Esophagus muscularis mucosa (tissue), 4 donors: ENCODE data around the gene THBS1. TPM values are rescaled to one million over a fixed set of nuclear protein-coding genes. Genes with fewer than 3 reads are reported as not detected.

Experiments
- DNase-seq: peaks from one replicate; pipeline ENCODE4 v3.0.0-alpha.2; 2017; ENCODE audit errors: extremely low spot score
- H3K27ac ChIP-seq, 4 donors: fragments of 200-600 bp; sonication (generic); replicated peaks in 1 of 4; 1 replicate in 3 of 4; 2 replicates in 1 of 4; pipeline ENCODE4 v1.5.1; 2016 to 2019; ENCODE audit warnings: mild to moderate bottlenecking in 1 of 4
- H3K27me3 ChIP-seq, 4 donors: fragments of 200-600 bp; sonication (generic); one replicate each; pipeline versions ENCODE4 v1.5.1 to v1.6.0; 2016 to 2019
- H3K36me3 ChIP-seq, 4 donors: fragments of 200-600 bp; sonication (generic); one replicate each; pipeline ENCODE4 v1.5.1; 2016 to 2019
- H3K4me1 ChIP-seq, 4 donors: fragments of 200-600 bp; sonication (generic); one replicate each; pipeline ENCODE4 v1.5.1; 2016 to 2019
- H3K4me3 ChIP-seq, 4 donors: fragments of 200-600 bp; sonication (generic); 1 replicate in 2 of 4; 2 replicates in 2 of 4; pipeline ENCODE4 v1.5.1; 2016 to 2019; ENCODE audit warnings: mild to moderate bottlenecking in 4 of 4, moderate library complexity in 1 of 4
- H3K9me3 ChIP-seq, 4 donors: fragments of 200-600 bp; sonication (generic); 1 replicate in 3 of 4; 2 replicates in 1 of 4; pipeline ENCODE4 v1.5.1; 2016 to 2019
- EP300 ChIP-seq: sonication (generic); formaldehyde crosslinking; IDR thresholded peaks from one replicate; pipeline ENCODE4 v1.6.1; 2017; ENCODE audit warnings: antibody characterized with exemption
- POLR2A ChIP-seq: fragments of 450-650 bp; IDR thresholded peaks from one replicate; pipeline ENCODE4 v1.6.1; 2017; ENCODE audit warnings: antibody characterized with exemption, moderate library complexity, mild to moderate bottlenecking, low read depth
- POLR2AphosphoS5 ChIP-seq, 2 donors: sonication (generic); formaldehyde crosslinking; IDR thresholded peaks; one replicate each; pipeline ENCODE4 v1.6.1; 2017; ENCODE audit warnings: antibody characterized with exemption in 2 of 2
- WGBS: methylation state at CpG from one replicate; pipeline ENCODE4 v1.1.5; 2018; 5-methylcytosine and 5-hydroxymethylcytosine counted together
- intact Hi-C: fragments of 100-400 bp; cut with DNase I; formaldehyde crosslinking; loops from one replicate; pipeline ENCODE4 v1.15.1; 2023
- total RNA-seq, 4 donors: library from RNA; depleted of rRNA; stranded (reverse); fragments of >200 nt; gene quantifications; one replicate each; pipeline versions ENCODE4 v1.1.0 to v1.2.1, GENCODE V29; 2016
- TF ChIP-seq, protein P1 (sequence below), 3 experiments: fragments of 200-600 bp in 2 of 3; fragments of 450-650 bp in 1 of 3; sonication (generic) in 2 of 3; IDR thresholded peaks; one replicate each; pipeline ENCODE4 v1.5.1; 2017 to 2019; ENCODE audit warnings: antibody characterized with exemption in 3 of 3, mild to moderate bottlenecking in 2 of 3, moderate library complexity in 1 of 3

Gene THBS1
- total RNA-seq, 4 donors from 2014 or later, result 188 to 4,072 (median 270) TPM

DNA sequence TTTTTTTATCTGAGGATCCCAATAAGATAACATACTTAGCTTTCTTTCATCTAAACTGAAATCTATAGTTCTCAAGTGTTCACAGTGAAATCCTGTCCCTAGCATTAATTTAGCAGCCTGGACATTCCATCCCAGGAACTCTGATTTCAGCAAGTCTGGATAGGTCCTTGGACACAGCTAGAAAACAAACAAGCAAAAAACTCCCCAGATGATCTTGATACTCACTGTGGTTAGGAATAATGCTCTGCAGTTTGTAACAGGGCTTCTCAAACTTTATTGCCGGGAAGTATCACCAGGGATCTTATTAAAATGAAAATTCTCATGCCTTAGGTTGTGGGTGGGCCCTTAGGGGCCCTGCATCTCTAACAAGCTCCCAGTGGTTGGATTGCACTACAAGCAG, 24.3 kb downstream of the THBS1 start:
- WGBS, result 89% methylated on average over 1 of the region's 1 CpG
- no peak for TF ChIP-seq POLR2A
- TF ChIP-seq, protein P1, sequence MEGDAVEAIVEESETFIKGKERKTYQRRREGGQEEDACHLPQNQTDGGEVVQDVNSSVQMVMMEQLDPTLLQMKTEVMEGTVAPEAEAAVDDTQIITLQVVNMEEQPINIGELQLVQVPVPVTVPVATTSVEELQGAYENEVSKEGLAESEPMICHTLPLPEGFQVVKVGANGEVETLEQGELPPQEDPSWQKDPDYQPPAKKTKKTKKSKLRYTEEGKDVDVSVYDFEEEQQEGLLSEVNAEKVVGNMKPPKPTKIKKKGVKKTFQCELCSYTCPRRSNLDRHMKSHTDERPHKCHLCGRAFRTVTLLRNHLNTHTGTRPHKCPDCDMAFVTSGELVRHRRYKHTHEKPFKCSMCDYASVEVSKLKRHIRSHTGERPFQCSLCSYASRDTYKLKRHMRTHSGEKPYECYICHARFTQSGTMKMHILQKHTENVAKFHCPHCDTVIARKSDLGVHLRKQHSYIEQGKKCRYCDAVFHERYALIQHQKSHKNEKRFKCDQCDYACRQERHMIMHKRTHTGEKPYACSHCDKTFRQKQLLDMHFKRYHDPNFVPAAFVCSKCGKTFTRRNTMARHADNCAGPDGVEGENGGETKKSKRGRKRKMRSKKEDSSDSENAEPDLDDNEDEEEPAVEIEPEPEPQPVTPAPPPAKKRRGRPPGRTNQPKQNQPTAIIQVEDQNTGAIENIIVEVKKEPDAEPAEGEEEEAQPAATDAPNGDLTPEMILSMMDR (IDR thresholded peaks at IDR 0.05), result no peak
- TF ChIP-seq POLR2AphosphoS5 (IDR thresholded peaks at IDR 0.05), result no peak
- TF ChIP-seq EP300, result no peak
- Histone ChIP-seq H3K4me3 (no peak overlapping the region), H3K9me3 (peaks cover 0 to 11% (median under 1%) of the 10 kb centered on the region in 4 donors), H3K27me3 (no peaks in the 10 kb centered on the region), H3K27ac (no peak overlapping the region), H3K36me3 (no peaks in the 10 kb centered on the region), H3K4me1 (peaks cover 0 to 2% (median under 1%) of the 10 kb centered on the region in 4 donors)
- intact Hi-C loops, result no loop called here
- DNase-seq, result no peak

DNA sequence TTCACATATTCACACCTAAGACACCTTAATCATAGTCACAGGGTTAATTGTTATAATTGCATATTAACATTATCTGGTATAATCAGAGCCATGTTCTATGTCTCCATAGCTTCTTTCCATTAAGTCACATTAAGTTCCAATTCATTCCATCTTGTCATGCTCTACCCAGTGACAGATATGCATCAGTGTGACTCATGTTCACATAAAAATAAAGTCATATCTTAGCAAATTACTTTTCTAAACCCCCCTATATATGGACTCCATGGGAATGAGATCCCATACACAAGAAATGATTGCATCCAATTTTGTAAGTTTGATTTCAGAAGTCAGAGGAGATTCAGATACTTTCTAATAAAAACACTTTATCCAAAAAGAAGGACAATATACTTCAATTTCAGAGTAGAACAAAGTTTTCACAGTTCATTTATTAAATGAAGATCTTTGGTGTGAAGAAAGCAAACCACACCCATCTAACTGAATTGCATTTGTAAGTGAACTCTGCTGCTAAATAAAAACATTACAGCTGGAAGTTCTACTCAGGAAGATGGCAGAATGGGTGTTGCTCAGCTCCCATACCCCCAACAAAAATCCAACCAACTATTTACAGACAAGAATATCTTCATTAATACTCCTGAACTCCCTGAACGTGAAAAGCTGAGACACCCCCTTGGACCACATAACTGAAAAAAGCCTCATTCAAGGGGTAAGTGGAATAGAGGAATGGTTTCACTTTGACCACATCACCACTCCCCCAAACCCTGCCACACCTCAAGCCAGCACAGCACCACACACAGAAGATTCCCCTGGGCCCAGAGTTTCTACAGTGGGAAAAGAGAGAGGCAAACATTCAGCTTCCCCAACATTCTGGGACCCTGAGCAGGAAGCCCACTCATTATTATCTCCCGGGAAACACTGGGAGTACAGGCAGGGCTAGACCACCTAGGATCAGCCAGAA, 27.6 kb downstream of the THBS1 start:
- H3K27ac ChIP-seq, result no peak overlapping the region
- intact Hi-C loops, result no loop called here
- H3K9me3 ChIP-seq, result peaks cover 0 to 24% (median 14%) of the 10 kb centered on the region in 4 donors
- 85% methylated on average over 2 of the region's 2 CpGs for WGBS
- H3K27me3 ChIP-seq, result no peaks in the 10 kb centered on the region
- no peaks in the 10 kb centered on the region for H3K36me3 ChIP-seq
- no peak for DNase-seq
- H3K4me1 ChIP-seq, result no peaks in the 10 kb centered on the region
- no peak for TF ChIP-seq POLR2A
- no peak for TF ChIP-seq POLR2AphosphoS5 (IDR thresholded peaks at IDR 0.05)
- TF ChIP-seq, protein P1 (IDR thresholded peaks at IDR 0.05), result no peak
- TF ChIP-seq EP300, result no peak
- H3K4me3 ChIP-seq, result no peak overlapping the region

DNA sequence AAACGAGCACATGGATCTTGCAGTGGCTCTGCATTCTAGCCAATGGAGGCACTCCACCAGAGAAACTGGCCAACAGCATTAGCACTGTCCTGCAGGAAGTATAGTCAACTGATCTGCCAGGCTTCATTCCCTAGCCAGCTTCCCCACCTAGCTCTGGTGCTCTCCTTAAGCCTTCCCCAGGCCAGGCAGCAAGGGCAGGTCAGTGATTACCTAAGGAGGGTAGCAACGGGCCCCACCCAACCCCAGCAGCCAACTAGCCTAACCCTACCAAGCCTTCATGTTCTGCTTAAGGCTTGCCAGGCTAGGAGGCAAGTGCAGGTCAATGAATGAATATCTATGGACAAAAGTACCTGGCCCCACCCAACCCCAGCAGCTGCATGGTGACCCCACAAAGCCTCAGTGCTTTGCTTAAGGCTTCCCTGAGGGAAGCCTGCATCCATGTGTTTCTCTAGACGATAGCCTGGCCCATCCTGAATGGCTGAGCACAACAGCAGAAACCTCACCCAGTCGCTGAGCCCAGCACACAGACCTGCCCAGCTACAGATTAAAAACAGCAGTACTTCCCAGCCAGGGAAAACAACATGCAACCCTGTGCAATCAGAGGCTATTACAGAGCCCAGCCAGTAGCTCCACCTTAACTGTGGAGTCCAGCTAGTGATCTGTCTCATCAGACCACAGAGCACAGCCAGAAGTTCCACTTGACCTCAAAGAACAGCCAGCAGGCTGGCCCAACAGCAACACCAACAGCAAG, 28.5 kb downstream of the THBS1 start:
- H3K9me3 ChIP-seq, result peaks cover 0 to 31% (median 14%) of the 10 kb centered on the region in 4 donors
- WGBS, result 90% methylated on average over 4 of the region's 4 CpGs
- TF ChIP-seq POLR2AphosphoS5 (IDR thresholded peaks at IDR 0.05), result no peak
- no peak for TF ChIP-seq EP300
- no peak for TF ChIP-seq POLR2A
- TF ChIP-seq, protein P1 (IDR thresholded peaks at IDR 0.05), result no peak
- no peak for DNase-seq
- H3K27ac ChIP-seq, result no peak overlapping the region
- intact Hi-C loops, result no loop called here
- no peak overlapping the region for H3K4me3 ChIP-seq
- H3K36me3 ChIP-seq, result no peaks in the 10 kb centered on the region
- no peaks in the 10 kb centered on the region for H3K27me3 ChIP-seq
- H3K4me1 ChIP-seq, result no peaks in the 10 kb centered on the region

DNA sequence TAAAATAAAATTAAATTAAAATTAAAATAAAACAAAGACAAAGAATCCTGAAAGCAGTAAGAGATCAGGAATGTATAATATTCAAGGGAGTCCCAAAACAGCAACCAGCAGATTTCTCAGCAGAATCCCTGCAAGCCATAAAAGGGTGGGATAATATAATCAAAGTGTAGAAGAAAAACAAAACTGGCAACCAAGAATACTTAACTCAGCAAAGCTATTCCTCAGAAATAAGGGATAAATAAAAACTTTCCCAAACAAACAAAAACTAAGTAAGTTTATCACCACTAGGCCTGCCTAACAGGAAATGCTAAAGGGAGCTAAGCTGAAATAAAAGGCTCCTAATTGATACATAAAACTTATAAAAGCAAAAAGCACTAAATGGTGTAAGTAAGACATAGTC, 29.8 kb downstream of the THBS1 start:
- intact Hi-C loops, result no loop called here

More for the DNA sequence above, 29.8 kb downstream of the THBS1 start:
- Histone ChIP-seq H3K27me3 (no peaks in the 10 kb centered on the region), H3K9me3 (peaks cover 0 to 32% (median 14%) of the 10 kb centered on the region in 4 donors), H3K36me3 (no peaks in the 10 kb centered on the region), H3K27ac (no peak overlapping the region), H3K4me1 (no peaks in the 10 kb centered on the region), H3K4me3 (no peak overlapping the region)
- TF ChIP-seq POLR2A (no peak), POLR2AphosphoS5 (IDR thresholded peaks at IDR 0.05) (no peak), EP300 (no peak)
- TF ChIP-seq, protein P1 (IDR thresholded peaks at IDR 0.05), result no peak
- no peak for DNase-seq
